DOHH2 (cell line): ENCODE data around the gene ARHGEF35.
"Not testable (repeated sequence)": the region's sequence is repeated elsewhere in the genome, so short reads cannot be mapped to it uniquely, and the experiment has no call there.

Experiments used
- H3F3A ChIP-seq: fragments of 200-600 bp; sonication (generic), shearing (Covaris generic); 2 replicates; pipeline ENCODE4 v1.6.0; 2016; ENCODE audit warnings: antibody characterized with exemption, mild to moderate bottlenecking; ENCODE audit not compliant: control insufficient read depth, insufficient read depth
- H3K27ac ChIP-seq: fragments of 200-600 bp; sonication (generic); 2 replicates; pipeline ENCODE4 v1.5.1; 2014; ENCODE audit warnings: low read depth, mild to moderate bottlenecking, low read length, moderate library complexity
- H3K27me3 ChIP-seq: fragments of 200-600 bp; sonication (generic); 2 replicates; pipeline ENCODE4 v1.6.1; 2014; ENCODE audit warnings: mild to moderate bottlenecking, low read length, mixed read lengths; ENCODE audit not compliant: control insufficient read depth
- H3K36me3 ChIP-seq: fragments of 200-600 bp; sonication (generic); 2 replicates; pipeline ENCODE4 v1.6.1; 2014; ENCODE audit warnings: mild to moderate bottlenecking, low read length, moderate library complexity, mixed read lengths; ENCODE audit not compliant: control insufficient read depth
- H3K4me1 ChIP-seq: fragments of 200-600 bp; sonication (generic); 2 replicates; pipeline ENCODE4 v1.6.1; 2014; ENCODE audit warnings: mild to moderate bottlenecking, low read length, mixed read lengths; ENCODE audit not compliant: control insufficient read depth
- H3K4me2 ChIP-seq: fragments of 200-600 bp; sonication (generic); 2 replicates; pipeline ENCODE4 v1.6.0; 2014; ENCODE audit warnings: mild to moderate bottlenecking, low read length, moderate library complexity
- H3K4me3 ChIP-seq: fragments of 200-600 bp; sonication (generic); 2 replicates; pipeline ENCODE4 v1.5.1; 2014; ENCODE audit warnings: mild to moderate bottlenecking, low read length, mixed read lengths
- H3K79me2 ChIP-seq: fragments of 200-600 bp; sonication (generic); 2 replicates; pipeline ENCODE4 v1.6.1; 2014; ENCODE audit warnings: mild to moderate bottlenecking, low read length, mixed read lengths; ENCODE audit not compliant: control insufficient read depth
- H3K9me2 ChIP-seq: fragments of 200-600 bp; sonication (generic); replicated peaks from 2 replicates; pipeline ENCODE4 v1.6.1; 2014; ENCODE audit warnings: mild to moderate bottlenecking, low read length, mixed read lengths; ENCODE audit not compliant: control insufficient read depth
- H3K9me3 ChIP-seq: fragments of 200-600 bp; sonication (generic); 2 replicates; pipeline ENCODE4 v1.6.1; 2014; ENCODE audit warnings: antibody characterized with exemption, low read length, mixed read lengths; ENCODE audit not compliant: control insufficient read depth, insufficient read depth
- H4K20me1 ChIP-seq: fragments of 200-600 bp; sonication (generic); 2 replicates; pipeline ENCODE4 v1.6.0; 2014; ENCODE audit warnings: low read depth, mild to moderate bottlenecking, antibody characterized with exemption, low read length, moderate library complexity; ENCODE audit not compliant: control insufficient read depth, insufficient read depth

The ARHGEF35 gene

DNA sequence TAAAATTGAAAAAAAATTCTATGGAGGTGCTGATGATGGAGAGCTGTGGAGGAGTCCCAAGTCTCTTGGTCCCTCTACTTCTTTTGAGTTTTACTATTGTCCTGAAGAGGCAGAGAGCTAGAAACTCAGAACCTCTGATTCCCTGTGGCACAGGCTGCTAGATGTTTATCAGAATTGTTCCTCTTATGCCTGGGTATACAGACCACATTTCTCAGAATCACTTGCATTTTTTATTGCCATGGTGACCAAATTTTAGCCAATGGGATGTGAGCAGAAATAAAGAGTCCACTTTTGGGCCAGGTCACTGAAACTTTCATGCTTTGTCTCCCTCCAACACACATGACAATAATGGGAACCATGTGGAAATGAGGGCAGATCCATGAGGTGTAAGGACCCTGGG is 28.0 kb upstream of the ARHGEF35 start:
- not testable (repeated sequence) for H3F3A ChIP-seq, H3K9me2 ChIP-seq, H3K36me3 ChIP-seq, H4K20me1 ChIP-seq, H3K27me3 ChIP-seq, H3K4me2 ChIP-seq, H3K9me3 ChIP-seq, H3K4me3 ChIP-seq, H3K4me1 ChIP-seq, H3K79me2 ChIP-seq, H3K27ac ChIP-seq

GRCh38 chr7:144220531-144220930 is 24.9 kb upstream of the ARHGEF35 start:
- H3K36me3 ChIP-seq, H3K79me2 ChIP-seq, H3K9me2 ChIP-seq, H3K9me3 ChIP-seq, H3K4me2 ChIP-seq, H3F3A ChIP-seq, H4K20me1 ChIP-seq, H3K27ac ChIP-seq, H3K4me3 ChIP-seq, H3K4me1 ChIP-seq, H3K27me3 ChIP-seq: not testable (repeated sequence)

- H3K36me3 ChIP-seq, H3K9me3 ChIP-seq, H3F3A ChIP-seq, H3K9me2 ChIP-seq, H3K27ac ChIP-seq, H4K20me1 ChIP-seq, H3K79me2 ChIP-seq, H3K27me3 ChIP-seq, H3K4me2 ChIP-seq, H3K4me1 ChIP-seq, H3K4me3 ChIP-seq: not testable (repeated sequence)
Measured at GRCh38 chr7:144219149-144219548, 23.5 kb upstream of the ARHGEF35 start.

DNA sequence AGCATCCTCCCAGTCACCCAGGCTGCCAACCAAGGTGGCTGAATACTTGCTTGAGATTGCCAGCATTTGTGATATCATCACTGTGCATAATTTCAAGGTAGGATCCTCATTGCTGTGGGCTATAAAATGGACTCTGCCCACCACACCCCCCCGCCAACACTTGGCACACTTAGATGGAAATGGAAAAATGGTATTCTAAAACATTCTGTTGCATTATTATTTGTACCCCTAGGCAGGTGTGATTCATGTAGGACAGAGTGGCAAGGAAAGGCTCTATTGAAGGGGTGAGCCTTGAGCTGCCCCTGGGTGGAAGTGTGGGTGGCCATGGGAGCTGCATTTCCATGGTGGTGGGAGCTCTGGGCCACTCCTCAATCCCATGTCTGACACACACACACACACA is 22.9 kb upstream of the ARHGEF35 start:
- H3K4me1 ChIP-seq, result not testable (repeated sequence)

GRCh38 chr7:144217200-144217599 is 21.6 kb upstream of the ARHGEF35 start:
- H3K79me2 ChIP-seq, H3K27me3 ChIP-seq, H3K4me1 ChIP-seq, H3K27ac ChIP-seq, H3K9me2 ChIP-seq, H3K4me3 ChIP-seq, H3K4me2 ChIP-seq, H3F3A ChIP-seq, H3K9me3 ChIP-seq, H4K20me1 ChIP-seq, H3K36me3 ChIP-seq: not testable (repeated sequence)

More for the DNA sequence above, 22.9 kb upstream of the ARHGEF35 start:
- H3K4me2 ChIP-seq, H4K20me1 ChIP-seq, H3K4me3 ChIP-seq, H3K27me3 ChIP-seq, H3K27ac ChIP-seq, H3K9me3 ChIP-seq, H3K36me3 ChIP-seq, H3K9me2 ChIP-seq, H3K79me2 ChIP-seq, H3F3A ChIP-seq: not testable (repeated sequence)

DNA sequence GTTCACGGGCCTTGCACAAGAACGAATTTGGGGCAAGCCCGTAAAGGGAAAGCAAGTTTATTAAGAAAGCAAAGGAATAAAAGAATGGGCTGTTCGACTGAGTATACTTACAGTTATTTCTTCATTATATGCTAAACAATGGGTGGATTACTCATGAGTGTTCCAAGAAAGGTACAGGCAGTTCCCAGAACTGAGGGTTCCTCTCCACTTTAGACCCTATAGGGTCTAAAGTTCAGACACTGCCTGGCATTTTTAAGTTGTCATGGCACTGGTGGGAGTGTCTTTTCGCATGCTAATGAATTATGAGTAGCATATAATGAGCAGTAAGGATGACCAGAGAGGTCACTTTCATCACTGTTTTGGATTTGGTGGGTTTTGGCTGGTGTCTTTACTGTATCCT is 9.7 kb upstream of the ARHGEF35 start:
- not testable (repeated sequence) for H3F3A ChIP-seq, H3K27me3 ChIP-seq, H3K4me2 ChIP-seq

DNA sequence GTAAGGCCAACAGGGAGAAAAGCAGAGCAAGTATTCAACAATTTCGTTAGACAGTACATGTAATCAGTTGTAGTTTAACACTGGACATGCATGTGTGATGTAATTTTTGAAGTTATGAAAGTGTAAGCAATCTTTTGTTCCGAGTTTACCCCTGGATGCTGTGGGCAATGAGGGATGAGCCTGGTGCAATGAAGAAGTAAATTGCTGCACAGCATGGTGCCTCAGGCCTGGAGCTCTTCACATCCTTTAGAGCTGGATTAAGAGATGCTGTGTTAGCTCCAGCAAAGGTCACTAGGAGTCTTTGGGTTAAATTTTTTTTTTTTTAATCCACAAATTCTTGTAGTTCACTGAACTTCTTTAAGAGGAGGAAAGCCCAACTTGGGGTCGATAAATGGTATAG is 7.5 kb upstream of the ARHGEF35 start:
- H3K4me1 ChIP-seq, H3K9me2 ChIP-seq, H4K20me1 ChIP-seq, H3K27me3 ChIP-seq, H3K4me2 ChIP-seq, H3K79me2 ChIP-seq, H3K9me3 ChIP-seq, H3K36me3 ChIP-seq, H3K27ac ChIP-seq, H3F3A ChIP-seq, H3K4me3 ChIP-seq: not testable (repeated sequence)

More for the DNA sequence above, 9.7 kb upstream of the ARHGEF35 start:
- H3K4me1 ChIP-seq, H3K79me2 ChIP-seq, H3K9me3 ChIP-seq, H3K9me2 ChIP-seq, H3K27ac ChIP-seq, H4K20me1 ChIP-seq, H3K4me3 ChIP-seq, H3K36me3 ChIP-seq: not testable (repeated sequence)

DNA sequence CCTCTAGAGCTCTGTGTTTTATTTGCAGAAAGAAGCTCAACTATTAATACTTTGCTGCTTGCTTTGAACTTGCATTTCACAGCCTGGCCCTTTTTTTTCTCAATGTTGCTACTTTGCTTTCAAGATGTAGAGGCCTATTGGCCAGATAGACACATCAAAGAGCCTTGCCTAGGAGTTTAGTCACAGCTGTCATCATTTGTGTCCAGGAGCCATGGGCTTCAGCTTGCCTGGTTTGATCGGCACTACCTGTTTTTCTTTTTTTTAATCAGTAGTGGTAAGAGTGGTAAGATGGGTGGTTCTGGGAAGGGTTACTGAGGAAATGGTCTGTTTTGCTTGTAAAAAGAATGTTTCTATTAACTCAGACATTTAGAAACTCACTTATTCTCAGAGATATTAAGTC is 6.3 kb upstream of the ARHGEF35 start:
- H3K27me3 ChIP-seq, H3K4me3 ChIP-seq, H3K9me3 ChIP-seq, H3K36me3 ChIP-seq, H4K20me1 ChIP-seq, H3K4me2 ChIP-seq, H3F3A ChIP-seq, H3K79me2 ChIP-seq, H3K4me1 ChIP-seq, H3K27ac ChIP-seq, H3K9me2 ChIP-seq: not testable (repeated sequence)

- not testable (repeated sequence) for H3F3A ChIP-seq, H3K27me3 ChIP-seq, H3K27ac ChIP-seq, H3K4me2 ChIP-seq, H4K20me1 ChIP-seq, H3K36me3 ChIP-seq, H3K9me2 ChIP-seq, H3K79me2 ChIP-seq, H3K4me3 ChIP-seq, H3K9me3 ChIP-seq, H3K4me1 ChIP-seq
Measured at GRCh38 chr7:144198934-144199333, 3.3 kb upstream of the ARHGEF35 start.
